Endothelial cell of umbilical vein (primary cell): ENCODE data around the gene HMGCS2. TPM values are rescaled to one million over a fixed set of nuclear protein-coding genes. Genes with fewer than 3 reads are reported as not detected.

Experiments used
- BruUV-seq: library from RNA; stranded (reverse); fragments of 400-500 nt; replicated peaks from 2 replicates; lab custom pipeline; 2021; lab: Mats Ljungman, UMichigan
- CTCF ChIA-PET: fragments of 300-600, 350-600 bp; sonication (Branson Sonifier 250); formaldehyde crosslinking; loops from one replicate; lab custom pipeline; 2021; ENCODE audit warnings: antibody characterized with exemption, inconsistent platforms; lab: Charles Lee
- POLR2A ChIA-PET: fragments of 300-600, 350-600 bp; sonication (Branson Sonifier 250); formaldehyde crosslinking; loops from one replicate; lab custom pipeline; 2021; ENCODE audit warnings: antibody characterized with exemption, inconsistent platforms; lab: Charles Lee
- DNase-seq: peaks from one replicate; pipeline ENCODE4 v3.0.0-alpha.2; 2011; ENCODE audit warnings: low read depth, low spot score
- FAIRE-seq: peaks from 2 replicates; lab custom pipeline; 2011; peaks lifted over from hg19 to GRCh38; lab: Jason Lieb, UNC
- H2AFZ ChIP-seq: 2 replicates; pipeline ENCODE4 v1.6.0; 2012; ENCODE audit warnings: low read depth, low read length, control low read depth, inconsistent platforms
- H3K27ac ChIP-seq: 2 replicates; pipeline ENCODE4 v1.5.1; 2011; ENCODE audit warnings: low read depth, mild to moderate bottlenecking, control low read depth, low read length, moderate library complexity; ENCODE audit not compliant: insufficient read depth
- H3K27me3 ChIP-seq, 2 experiments: 2 replicates each; pipeline versions ENCODE4 v1.6.0 to v1.6.1; 2011; ENCODE audit warnings: low read length in 2 of 2, mixed read lengths in 1 of 2; ENCODE audit not compliant: control insufficient read depth in 2 of 2, insufficient read depth in 2 of 2
- H3K36me3 ChIP-seq, 2 experiments: 2 replicates in 1 of 2; 3 replicates in 1 of 2; pipeline ENCODE4 v1.5.1; 2011; ENCODE audit warnings: low read length in 2 of 2, mild to moderate bottlenecking in 1 of 2, moderate library complexity in 1 of 2; ENCODE audit not compliant: control insufficient read depth in 2 of 2, insufficient read depth in 2 of 2; ENCODE audit errors: extremely low read depth in 1 of 2
- H3K4me1 ChIP-seq: 3 replicates; pipeline ENCODE4 v1.5.1; 2011; ENCODE audit warnings: mild to moderate bottlenecking, low read length; ENCODE audit not compliant: control insufficient read depth, insufficient read depth; ENCODE audit errors: extremely low read depth
- H3K4me2 ChIP-seq: 2 replicates; pipeline ENCODE4 v1.6.1; 2011; ENCODE audit warnings: low read length, control low read depth, mixed read lengths; ENCODE audit not compliant: insufficient read depth
- H3K4me3 ChIP-seq, 3 experiments: fragments of 200-600 bp in 1 of 3; sonication (generic), shearing (Covaris generic) in 1 of 3; replicated peaks in 1 of 3; 2 replicates each; pipeline ENCODE4 v1.5.1; 2011 to 2016; ENCODE audit warnings: control low read depth in 3 of 3, low read length in 3 of 3, mild to moderate bottlenecking in 2 of 3, inconsistent platforms in 1 of 3, low read depth in 1 of 3, moderate library complexity in 1 of 3; ENCODE audit not compliant: insufficient read depth in 1 of 3
- H3K79me2 ChIP-seq: 2 replicates; pipeline ENCODE4 v1.6.0; 2012; ENCODE audit warnings: low read length, inconsistent platforms; ENCODE audit not compliant: control insufficient read depth, insufficient read depth
- H3K9ac ChIP-seq: replicated peaks from 2 replicates; pipeline ENCODE3; 2011; ENCODE audit warnings: low read length, control low read depth; ENCODE audit not compliant: insufficient read depth; ENCODE audit errors: extremely low read depth
- H3K9me1 ChIP-seq: replicated peaks from 3 replicates; pipeline ENCODE4 v1.6.0; 2011; ENCODE audit warnings: mild to moderate bottlenecking, low read length; ENCODE audit not compliant: control insufficient read depth, insufficient read depth; ENCODE audit errors: extremely low read depth
- H3K9me3 ChIP-seq: replicated peaks from 2 replicates; pipeline ENCODE4 v1.5.1; 2012; ENCODE audit warnings: low read length, inconsistent platforms; ENCODE audit not compliant: control insufficient read depth, insufficient read depth
- H4K20me1 ChIP-seq: replicated peaks from 2 replicates; pipeline ENCODE3; 2011; ENCODE audit warnings: mild to moderate bottlenecking, low read length; ENCODE audit not compliant: control insufficient read depth, insufficient read depth; ENCODE audit errors: extremely low read depth
- CTCF ChIP-seq, 2 donors: IDR thresholded peaks; 1 replicate in 1 of 2; 2 replicates in 1 of 2; pipeline ENCODE4 v1.5.1; 2011; ENCODE audit warnings: low read length in 2 of 2, mild to moderate bottlenecking in 2 of 2, moderate library complexity in 2 of 2, control low read depth in 1 of 2, inconsistent platforms in 1 of 2, low read depth in 1 of 2; ENCODE audit not compliant: insufficient read depth in 1 of 2; ENCODE audit errors: extremely low read depth in 1 of 2
- EZH2 ChIP-seq: IDR thresholded peaks from 2 replicates; pipeline ENCODE4 v1.6.1; 2012; ENCODE audit warnings: borderline replicate concordance, low read depth, mild to moderate bottlenecking, moderate library complexity, low read length, inconsistent platforms; ENCODE audit not compliant: severe bottlenecking
- JUN ChIP-seq: IDR thresholded peaks from 2 replicates; pipeline ENCODE4 v1.6.1; 2011; ENCODE audit warnings: borderline replicate concordance, low read depth; ENCODE audit not compliant: insufficient read length, insufficient read depth
- POLR2AphosphoS5 ChIP-seq: IDR thresholded peaks from 2 replicates; pipeline ENCODE4 v1.6.1; 2012; ENCODE audit warnings: low read depth, mild to moderate bottlenecking, control low read depth, low read length, moderate library complexity; ENCODE audit not compliant: insufficient read depth
- dilution Hi-C: fragments of 300-500 bp; cut with MboI; formaldehyde crosslinking; loops from one replicate; pipeline ENCODE4 v1.15.0; 2019; ENCODE audit warnings: low sequenced_read_pairs; ENCODE audit not compliant: extremely low pct_ligation_motif_present
- intact Hi-C: fragments of 100-400 bp; cut with micrococcal nuclease; formaldehyde crosslinking; loops from one replicate; pipeline ENCODE4 v1.10.0; 2022
- polyA plus RNA-seq, 4 experiments: library from polyadenylated mRNA; depleted of rRNA in 3 of 4; stranded (reverse) in 3 of 4; unstranded in 1 of 4; fragments of >200 nt; gene quantifications; 2 replicates each; pipeline versions ENCODE4 v1.2.1 to v1.2.3, GENCODE V29; 2011 to 2012; ENCODE audit warnings: missing spikeins in 1 of 4
- total RNA-seq: library from RNA; stranded (reverse); gene quantifications from 2 replicates; pipeline ENCODE4 v1.2.3, GENCODE V29; 2021

HMGCS2 gene
- total and polyA plus RNA-seq, 2 donors (not counting 3 experiments of a cell fraction or from before 2014, with no cell fraction given) = not detected

- dilution Hi-C loops = no loop called here
- Histone ChIP-seq H2AFZ (no peak overlapping the region), H3K4me1 (peaks cover 10% of the 10 kb centered on the region), H3K9ac (no peak overlapping the region), H3K27me3 (no peaks in the 10 kb centered on the region), H3K4me3 (no peak overlapping the region), H3K27ac (no peak overlapping the region), H4K20me1 (no peaks in the 10 kb centered on the region), H3K9me1 (no peaks in the 10 kb centered on the region), H3K4me2 (no peak overlapping the region), H3K9me3 (no peaks in the 10 kb centered on the region), H3K79me2 (no peaks in the 10 kb centered on the region), H3K36me3 (peaks cover 3 to 7% of the 10 kb centered on the region in 2 experiments)
- FAIRE-seq (no peak), DNase-seq (no peak)
- ChIA-PET CTCF (interaction anchor here (1.4 to 2.6 kb wide), 2 partner anchors 11 to 57 kb away, joined by 3 to 11 read pairs; no protein-coding TSS in a partner anchor), POLR2A (no interaction called here)
- intact Hi-C loops = no loop called here
- TF ChIP-seq CTCF (IDR thresholded peaks at IDR 0.05; ENCODE audit: extremely low read depth in 1 of 2, insufficient read depth in 1 of 2, low read depth in 1 of 2, low read length in 2 of 2) (no peak), POLR2AphosphoS5 (no peak), EZH2 (no peak), JUN (no peak)
- no TSS peak for BruUV-seq
Observed at GRCh38 chr1:119732465-119733168, 36.1 kb downstream of the HMGCS2 start.
